Measurements from ENCODE around the gene GPR108. TPM values are rescaled to one million over a fixed set of nuclear protein-coding genes. Genes with fewer than 3 reads are reported as not detected.

The GPR108 gene
- 34.8 and 45.4 TPM in 2 replicates for total RNA-seq

GRCh38 chr19:6737284-6737872 lies at the start of gene GPR108:
Gene GPR108 (minus strand): TSS chr19:6737580. CDS start chr19:6737576, 4 bp downstream.

DNA sequence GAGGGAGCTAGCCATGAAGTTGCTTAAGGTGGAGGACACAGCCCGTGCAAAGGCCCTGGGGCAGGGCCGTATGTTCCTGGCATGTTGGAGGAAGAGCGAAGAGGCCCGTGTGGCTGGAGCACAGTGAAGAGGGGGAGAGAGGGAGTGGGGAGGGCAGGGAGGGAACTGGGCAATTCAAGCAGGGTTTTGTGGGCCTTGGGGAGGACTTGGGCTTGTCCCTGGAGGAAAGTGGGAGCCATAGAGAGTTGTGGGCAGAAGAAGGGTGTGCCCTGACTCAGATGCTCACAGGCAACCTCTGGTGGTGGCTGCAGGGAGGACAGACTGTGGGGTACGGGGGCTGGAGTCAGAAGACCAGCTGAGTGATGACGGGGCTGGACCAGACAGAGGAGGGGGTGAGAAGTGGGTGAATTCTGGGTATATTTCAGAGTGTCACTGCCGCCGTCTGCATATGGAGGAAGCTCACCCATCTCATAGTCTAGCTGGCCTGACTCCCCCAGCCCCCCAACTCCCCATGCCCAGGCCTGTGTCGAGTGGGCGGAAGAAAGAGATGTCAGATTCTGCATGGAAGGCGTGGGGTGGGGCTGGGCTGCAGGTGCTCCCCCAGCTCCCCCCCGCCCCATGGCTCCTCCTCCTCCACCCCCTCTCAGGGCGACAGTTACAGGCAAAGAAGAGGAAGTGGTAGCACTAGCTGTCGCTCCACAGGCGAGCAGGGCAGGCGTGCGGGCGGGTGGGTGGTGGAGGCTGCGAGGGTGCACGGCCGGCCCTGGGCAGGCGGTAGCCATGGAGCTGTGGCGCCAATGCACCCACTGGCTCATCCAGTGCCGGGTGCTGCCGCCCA lies 34.9 kb upstream of the GPR108 start, which contains the start of gene VAV1:
VAV1 (plus strand) TSS at position 681 of the 838 bp plus-strand sequence; CDS start at position 781, 100 bp downstream.

DNA sequence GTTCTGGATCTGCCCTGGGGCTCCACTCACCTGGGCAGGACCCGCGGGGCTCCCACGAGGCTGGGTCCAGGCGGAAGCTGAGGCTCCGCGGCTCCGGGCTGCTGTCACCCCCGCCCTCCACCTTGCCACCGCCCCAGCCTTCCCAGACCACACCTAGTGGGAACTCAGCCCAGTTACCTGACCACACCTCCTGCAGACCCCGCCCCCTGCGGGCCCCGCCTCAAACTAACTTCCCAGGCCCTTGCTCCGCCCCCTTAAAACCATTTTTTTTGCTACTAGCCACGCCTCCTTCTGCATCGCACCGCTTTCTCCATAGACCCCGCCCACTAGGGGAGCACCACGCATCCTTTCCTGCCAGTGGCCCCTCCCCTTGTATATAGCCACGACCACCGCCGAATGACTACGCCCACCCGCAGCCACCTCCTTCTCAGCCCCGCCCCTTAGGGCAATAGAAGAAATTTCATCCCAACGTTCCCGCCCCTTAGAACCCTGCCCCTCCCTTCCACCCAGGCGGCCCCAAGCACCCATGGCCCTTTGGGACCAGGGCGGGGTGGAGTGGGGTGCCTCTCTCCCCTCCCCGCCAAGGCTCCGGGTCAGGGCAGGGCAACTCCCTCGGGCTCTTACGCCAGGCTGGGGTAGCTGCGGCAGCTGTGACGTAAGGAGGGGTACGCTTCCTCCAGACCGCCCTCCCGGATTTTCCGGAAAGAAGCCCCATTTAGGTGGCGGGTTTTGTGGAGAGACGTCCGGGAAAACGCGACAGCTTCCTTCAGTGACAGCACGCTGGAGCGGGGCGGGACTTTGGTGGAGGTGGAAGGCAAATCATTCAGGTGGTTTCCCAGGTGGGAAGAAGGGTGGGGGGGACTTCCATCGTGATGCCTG lies 30.2 kb upstream of the GPR108 start, which contains the start of gene SH2D3A:
SH2D3A (minus strand) TSS at position 79 of the 879 bp plus-strand sequence. CDS start 3,687 bp downstream, outside the sequence.

DNA sequence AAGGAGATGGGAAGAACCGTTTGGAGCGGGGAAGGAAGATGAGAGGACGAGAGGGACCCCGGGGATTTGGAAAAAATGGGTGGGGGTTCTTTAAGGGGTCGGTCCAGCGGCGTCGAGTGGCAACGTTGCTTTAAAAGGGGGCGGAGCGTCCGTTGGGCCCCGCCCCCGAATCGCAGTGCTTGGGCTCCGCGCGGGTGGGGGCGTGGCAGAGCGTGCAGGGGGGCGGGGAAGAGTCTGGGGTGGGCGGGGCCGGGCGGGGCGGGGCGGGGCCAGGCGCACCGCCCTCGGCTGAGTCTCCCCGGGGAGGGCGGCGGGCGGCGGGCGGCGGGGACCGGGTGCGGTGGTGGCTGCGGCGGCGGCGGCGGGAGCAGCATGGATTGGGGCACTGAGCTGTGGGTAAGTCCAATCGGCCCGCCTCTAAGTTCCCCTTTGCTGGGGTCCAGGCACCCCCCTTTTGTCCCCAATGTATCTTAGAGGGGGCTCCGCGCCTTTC lies 2.1 kb upstream of the GPR108 start, which contains the start of gene TRIP10:
TRIP10 (plus strand) TSS at position 291 of the 493 bp plus-strand sequence; CDS start at position 373, 82 bp downstream.

DNA sequence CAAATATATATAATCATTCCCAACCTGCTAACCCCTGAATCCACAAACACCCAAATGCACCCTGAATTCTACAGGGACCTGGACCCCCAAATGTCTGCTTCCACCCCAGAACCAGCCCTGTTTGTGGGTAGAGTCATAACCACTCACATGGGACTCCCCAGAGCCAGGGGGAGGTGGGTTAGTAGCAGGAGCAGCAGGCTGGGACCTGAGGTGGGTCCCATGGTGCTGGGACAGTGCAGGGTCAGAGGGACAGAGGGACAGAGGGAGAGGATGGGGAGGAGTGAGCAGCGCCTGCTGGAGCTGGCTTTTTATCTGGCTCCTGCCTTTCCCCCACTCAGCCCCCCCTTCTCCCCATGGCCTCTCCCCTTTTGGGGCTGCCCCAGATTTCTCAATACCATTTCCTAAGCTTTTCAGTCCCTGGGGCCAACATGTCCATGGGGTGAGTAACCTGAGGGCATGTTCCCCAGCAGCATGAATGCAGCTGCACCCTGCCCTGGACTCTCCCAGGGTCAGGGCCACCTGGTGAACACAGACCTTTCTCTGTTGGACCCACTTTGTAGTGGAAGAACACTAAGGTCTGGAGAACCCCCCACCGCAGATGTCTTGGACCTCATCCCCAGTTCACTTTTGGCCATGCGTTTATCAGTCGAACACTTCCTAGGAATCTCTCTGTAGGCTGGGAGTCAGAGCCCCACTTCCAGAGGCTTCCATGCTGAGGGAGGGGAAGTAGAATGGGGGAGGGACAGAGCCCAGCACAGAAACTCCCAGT lies 16.8 kb downstream of the GPR108 start, which contains the start of gene C3:
C3 (minus strand) TSS at position 282 of the 769 bp plus-strand sequence; CDS start at position 221, 61 bp downstream.

Other genes starting within 250 kb of the GPR108 start
- not detected in 2 replicates for gene TUBB4A, start 235.3 kb downstream of the GPR108 start, total RNA-seq
- gene TNFSF9, start 206.6 kb downstream of the GPR108 start, total RNA-seq: 0.19 TPM in 1 of 2 replicates, not detected in the other
- gene CD70, start 146.4 kb downstream of the GPR108 start, total RNA-seq: not detected in 2 replicates
- not detected in 2 replicates for gene TNFSF14, start 67.4 kb downstream of the GPR108 start, total RNA-seq
- gene C3, start 16.9 kb downstream of the GPR108 start, total RNA-seq: 0.50 and 1.1 TPM in 2 replicates
- gene TRIP10, start 2.1 kb upstream of the GPR108 start, total RNA-seq: 25.2 and 26.9 TPM in 2 replicates
- gene SH2D3A, start 29.9 kb upstream of the GPR108 start, total RNA-seq: not detected in 2 replicates
- not detected in 2 replicates for gene VAV1, start 35.1 kb upstream of the GPR108 start, total RNA-seq
- gene ADGRE1, start 150.0 kb upstream of the GPR108 start, total RNA-seq: not detected in 2 replicates

Data from aortic smooth muscle cell (primary cell).